IPS-NIHi11 (cell line): ENCODE data around the gene OBI1.

ENCODE experiments used
- DNase-seq: peaks from one replicate; pipeline ENCODE4 v3.0.0; 2012; ENCODE audit warnings: mixed read lengths, low spot score

Gene OBI1

GRCh38 chr13:78658630-78659449, at the start of gene OBI1:
TSS of gene OBI1 (minus strand) at chr13:78659155. CDS start at chr13:78659120, 35 bp downstream.
- peak; percentile 84 for DNase-seq

- no peak for DNase-seq
These were observed 42.4 kb upstream of the OBI1 start for GRCh38 chr13:78701383-78701782.

- no peak for DNase-seq
These were observed 41.4 kb upstream of the OBI1 start for GRCh38 chr13:78700121-78700910.

- DNase-seq, result peak; percentile 31
These were observed 30.1 kb upstream of the OBI1 start for GRCh38 chr13:78689011-78689410.

- no peak for DNase-seq
These were observed 27.5 kb upstream of the OBI1 start for GRCh38 chr13:78686461-78686860.

- DNase-seq, result no peak
These were observed 21.8 kb upstream of the OBI1 start for GRCh38 chr13:78680576-78681350.

GRCh38 chr13:78680115-78680561, 21.2 kb upstream of the OBI1 start:
- DNase-seq, result no peak

GRCh38 chr13:78679329-78679728, 20.4 kb upstream of the OBI1 start:
- DNase-seq, result no peak

GRCh38 chr13:78675112-78675511, 16.2 kb upstream of the OBI1 start:
- DNase-seq, result no peak

- DNase-seq, result no peak
These were observed 15.7 kb upstream of the OBI1 start for GRCh38 chr13:78674638-78675037.

- DNase-seq, result no peak
These were observed 3.5 kb upstream of the OBI1 start for GRCh38 chr13:78662467-78662866.

GRCh38 chr13:78660495-78660857, 1.5 kb upstream of the OBI1 start:
- no peak for DNase-seq

GRCh38 chr13:78659732-78660494, 958 bp upstream of the OBI1 start:
- DNase-seq, result peak; percentile 3

GRCh38 chr13:78659450-78659730, 435 bp upstream of the OBI1 start:
- no peak for DNase-seq

- DNase-seq, result peak; percentile 76
These were observed 991 bp downstream of the OBI1 start for GRCh38 chr13:78657699-78658629.

- DNase-seq, result no peak
These were observed 3.0 kb downstream of the OBI1 start for GRCh38 chr13:78655906-78656305.

- DNase-seq, result no peak
These were observed 3.9 kb downstream of the OBI1 start for GRCh38 chr13:78655007-78655406.

- no peak for DNase-seq
These were observed 6.3 kb downstream of the OBI1 start for GRCh38 chr13:78652651-78653050.

- DNase-seq, result no peak
These were observed 8.3 kb downstream of the OBI1 start for GRCh38 chr13:78650717-78651083.

GRCh38 chr13:78649997-78650716, 8.8 kb downstream of the OBI1 start:
- no peak for DNase-seq
